Effector CD8-positive, alpha-beta T cell (primary cell): ENCODE data around the gene BIK.

ENCODE experiments used
- DNase-seq: peaks from one replicate; lab custom pipeline; 2025; lab: John Stamatoyannopoulos, UW

The BIK gene

DNA sequence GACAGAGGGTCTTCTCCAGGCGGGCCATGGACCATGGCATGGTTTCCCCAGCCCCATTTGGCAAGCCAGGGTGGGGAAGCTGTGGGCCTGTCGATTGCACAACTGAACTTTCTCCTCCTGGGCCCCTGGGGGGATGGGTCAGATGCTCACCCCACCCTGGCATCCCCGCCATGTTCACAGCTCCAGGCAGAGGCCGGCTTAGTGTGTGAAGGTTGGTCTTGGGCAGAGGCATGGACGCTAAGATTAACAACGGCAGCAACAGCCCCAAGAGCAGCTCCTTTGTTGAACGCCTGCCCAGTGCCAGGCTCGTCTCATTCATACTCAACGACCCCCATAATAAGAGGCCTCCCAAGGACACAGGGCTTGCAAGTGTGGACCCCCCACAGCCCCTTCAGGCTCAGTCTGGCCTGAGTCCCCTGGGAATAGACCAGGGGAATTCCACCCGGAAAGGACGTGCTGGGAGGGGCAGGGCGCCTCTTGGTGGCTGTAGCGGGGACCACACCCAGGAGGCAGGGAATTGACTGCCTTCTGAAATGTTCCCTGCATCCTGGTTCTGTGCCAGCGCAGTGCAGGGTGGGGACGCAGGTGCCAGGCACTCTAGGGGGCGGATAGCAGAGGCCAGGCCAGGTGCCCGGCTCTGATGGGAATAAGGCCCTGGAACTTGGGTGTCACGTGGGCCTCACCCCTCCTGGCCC, 49.1 kb downstream of the BIK start:
- no peak for DNase-seq

DNA sequence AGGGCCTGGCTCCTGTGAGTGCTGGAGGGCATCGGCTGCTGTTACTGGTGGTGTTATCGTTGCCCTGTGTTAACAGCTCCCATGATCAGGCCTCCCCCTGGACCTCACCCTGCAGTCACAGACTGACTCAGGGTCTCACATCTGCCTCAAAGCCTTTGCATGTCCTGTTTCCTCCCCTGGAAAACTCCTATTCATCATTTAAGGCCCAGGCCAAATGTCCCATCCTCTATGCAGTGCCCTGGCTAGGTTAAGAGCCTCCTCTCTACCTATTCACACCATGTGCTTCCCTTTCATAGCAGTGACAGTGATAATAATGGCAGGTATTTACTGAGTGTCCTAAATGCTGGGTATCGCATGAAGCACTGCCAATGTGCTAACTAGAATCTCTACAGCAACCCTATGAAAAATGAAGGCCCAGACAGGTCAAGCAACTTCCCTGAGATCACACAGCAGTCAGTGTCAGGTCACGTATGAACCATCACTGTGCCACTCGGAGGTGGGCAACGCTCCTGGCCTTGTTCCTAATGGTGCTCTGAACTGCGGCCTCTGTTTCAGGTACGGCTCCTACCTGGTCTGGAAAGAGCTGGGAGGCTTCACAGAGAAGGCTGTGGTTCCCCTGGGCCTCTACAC, 50.1 kb downstream of the BIK start:
- no peak for DNase-seq

DNA sequence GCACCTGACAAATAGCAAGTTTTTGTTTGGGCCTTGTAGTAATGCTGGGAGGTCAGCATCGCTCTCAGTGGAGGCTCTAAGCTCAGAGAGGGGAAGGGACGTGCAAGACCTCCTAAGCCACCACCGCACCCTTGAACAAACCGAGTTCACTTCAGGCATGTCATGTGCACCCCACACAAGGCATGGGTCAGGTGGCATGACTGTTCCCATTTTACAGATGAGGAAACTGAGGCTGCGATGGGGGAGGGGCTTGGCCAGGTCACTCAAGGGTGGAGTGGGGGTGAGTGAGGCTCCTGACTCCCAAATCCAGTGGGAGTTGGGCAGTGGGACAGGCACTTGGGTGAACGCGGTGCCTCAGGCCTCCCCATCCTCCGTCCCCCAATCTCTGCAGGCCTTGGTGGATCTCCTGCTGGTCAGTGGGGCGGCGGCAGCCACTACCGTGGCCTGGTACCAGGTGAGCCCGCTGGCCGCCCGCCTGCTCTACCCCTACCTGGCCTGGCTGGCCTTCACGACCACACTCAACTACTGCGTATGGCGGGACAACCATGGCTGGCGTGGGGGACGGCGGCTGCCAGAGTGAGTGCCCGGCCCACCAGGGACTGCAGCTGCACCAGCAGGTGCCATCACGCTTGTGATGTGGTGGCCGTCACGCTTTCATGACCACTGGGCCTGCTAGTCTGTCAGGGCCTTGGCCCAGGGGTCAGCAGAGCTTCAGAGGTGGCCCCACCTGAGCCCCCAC, 52.0 kb downstream of the BIK start:
- DNase-seq = no peak

DNA sequence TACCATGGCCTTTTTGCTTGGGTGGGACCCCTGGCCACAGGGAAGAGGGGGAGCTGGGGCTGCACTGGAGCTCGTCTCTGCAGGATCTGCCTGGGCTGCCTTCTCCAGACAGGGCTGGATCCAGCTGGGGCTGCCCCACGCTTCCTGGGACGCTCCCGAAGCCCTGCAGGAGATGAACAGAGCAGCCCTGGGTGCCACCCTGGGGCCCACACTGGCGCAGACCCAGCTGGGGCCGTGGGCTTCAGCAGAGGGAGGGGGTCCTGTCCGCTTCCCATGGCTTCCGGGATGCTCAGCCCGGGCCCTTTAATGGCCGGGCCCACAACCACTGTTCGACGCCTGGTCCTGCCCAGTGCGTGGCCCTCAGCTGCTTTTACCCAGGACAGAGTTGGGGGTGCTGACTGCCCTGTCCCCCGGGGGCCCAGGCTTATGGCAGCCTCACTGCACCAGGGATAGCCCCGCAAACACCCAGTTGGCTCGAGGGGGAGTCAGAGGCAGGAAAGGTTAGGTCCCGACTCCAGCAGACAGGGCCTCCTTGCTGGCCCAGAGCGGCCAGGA, 52.8 kb downstream of the BIK start:
- no peak for DNase-seq

DNA sequence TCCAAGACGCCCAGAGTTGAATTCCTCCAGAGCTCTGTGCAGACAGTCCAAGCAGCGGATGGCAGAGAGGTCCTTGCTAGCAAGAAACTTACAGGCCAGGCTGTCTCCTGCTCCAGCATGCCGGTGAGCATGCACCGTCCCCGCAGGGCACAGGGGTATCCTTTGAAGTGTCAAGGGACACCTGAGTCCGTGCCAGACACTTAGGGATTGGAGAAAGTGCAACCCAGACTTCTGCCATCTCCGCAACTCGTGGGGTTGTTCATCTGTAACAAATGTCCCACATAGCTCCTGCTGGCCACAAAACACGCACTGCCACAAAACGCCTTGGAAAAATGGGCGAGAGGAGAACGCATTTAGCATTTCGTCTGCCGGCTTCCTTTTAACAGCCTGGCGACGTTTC, 54.1 kb downstream of the BIK start:
- no peak for DNase-seq

DNA sequence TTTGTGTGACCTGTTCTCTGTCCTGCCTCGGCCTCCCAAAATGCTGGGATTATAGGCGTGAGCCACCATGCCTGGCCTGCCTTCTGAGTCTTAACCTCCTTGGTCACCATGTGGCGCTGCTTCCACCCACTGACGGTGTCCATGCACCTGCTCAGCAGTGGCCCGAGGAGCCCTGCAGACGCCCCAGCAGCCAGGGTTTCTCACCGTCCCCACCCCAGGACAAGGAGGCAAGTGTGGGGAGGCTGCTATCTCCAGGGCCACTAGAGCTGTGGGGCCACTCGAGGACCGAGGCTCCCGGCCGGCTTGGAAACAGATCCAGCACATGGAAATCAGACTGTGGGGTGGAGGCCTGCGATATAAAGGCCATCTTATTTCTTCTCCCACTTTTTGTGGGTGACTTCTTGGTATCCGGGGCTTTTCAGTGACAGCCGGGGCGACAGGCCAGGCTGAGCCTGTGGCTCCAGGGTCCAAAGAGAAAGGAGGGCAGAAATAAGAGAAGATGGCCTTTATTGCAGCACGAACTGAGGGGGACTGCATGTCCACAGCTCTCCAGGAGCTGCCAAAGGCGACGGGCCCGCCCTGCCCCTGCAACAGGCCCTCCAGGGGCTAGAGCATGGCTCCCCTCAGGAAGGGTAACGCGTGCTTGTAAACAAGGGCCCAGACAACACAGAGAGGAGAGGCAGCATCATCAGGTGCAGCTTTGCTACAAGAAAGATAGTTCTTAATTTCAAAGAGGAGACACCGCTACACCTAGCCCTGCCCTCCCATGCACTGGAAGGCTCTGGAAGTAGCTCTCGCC, 55.8 kb downstream of the BIK start:
- DNase-seq = no peak

DNA sequence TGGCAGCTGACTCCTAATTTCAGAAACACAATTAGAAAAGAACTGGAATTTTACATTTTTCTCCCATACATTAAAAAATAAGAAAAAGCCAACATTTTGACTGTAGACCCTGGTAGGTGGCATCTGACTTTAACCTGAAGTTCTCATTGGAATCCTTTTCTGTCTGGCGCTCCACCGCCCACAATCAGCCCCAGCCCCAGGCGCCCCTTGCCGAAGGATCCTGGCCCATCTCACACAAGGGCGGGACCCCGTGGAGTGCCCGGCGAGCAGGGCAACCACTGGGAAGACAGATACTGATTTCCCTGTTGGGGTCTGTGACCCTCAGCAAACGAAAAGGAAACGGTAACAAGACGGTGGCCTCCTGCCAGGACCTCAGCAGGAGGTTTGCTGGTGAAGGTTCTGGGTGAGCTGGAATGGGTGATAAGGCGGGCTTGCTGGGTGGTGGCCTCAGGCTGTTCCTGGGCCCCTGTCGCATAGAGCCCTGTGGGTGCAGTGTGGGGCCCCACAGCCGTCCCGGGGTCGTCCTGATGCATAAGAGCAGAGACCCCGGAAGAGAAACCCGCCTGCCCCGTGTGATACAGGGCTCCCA, 56.5 kb downstream of the BIK start:
- no peak for DNase-seq

DNA sequence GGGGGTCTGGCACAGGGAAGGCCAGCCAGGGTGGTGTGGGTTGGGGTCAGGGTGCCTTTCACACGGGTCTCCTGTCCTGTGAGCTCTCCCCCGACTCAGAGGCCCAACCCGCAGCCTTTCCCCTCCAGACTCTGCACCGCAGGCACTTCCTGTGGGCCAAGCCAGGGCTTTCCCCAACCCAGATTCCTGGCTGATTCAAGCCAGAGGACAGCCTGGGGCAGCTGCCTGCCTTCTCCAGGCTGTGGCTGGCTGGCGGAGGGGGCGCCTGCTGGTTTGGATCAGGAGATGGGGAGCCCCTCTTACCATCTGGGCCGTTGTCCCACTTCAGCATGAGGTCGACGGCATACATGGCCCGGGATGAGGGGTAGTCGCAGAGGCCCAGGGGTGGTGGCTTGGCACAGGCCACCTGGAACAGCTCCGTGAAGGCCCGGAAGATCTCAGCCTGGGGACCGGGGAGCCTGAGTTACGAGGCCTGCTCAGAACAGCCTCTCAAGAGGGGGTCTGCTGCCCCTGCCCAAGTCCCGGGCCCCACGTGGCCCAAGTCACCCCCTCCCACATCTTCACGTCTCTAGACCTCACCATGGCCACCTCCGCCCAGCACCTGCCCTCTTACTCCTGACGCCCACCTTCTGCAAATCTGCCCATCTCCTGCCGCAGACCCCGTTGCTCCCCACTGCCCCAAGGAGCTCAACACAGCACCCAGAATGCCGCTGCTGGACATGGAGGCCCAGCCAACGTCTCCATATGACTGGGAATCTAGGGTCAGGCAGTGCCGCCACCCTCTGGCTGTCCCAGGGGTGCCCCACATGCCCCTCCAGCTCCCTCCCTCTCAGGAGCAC, 58.1 kb downstream of the BIK start:
- no peak for DNase-seq

DNA sequence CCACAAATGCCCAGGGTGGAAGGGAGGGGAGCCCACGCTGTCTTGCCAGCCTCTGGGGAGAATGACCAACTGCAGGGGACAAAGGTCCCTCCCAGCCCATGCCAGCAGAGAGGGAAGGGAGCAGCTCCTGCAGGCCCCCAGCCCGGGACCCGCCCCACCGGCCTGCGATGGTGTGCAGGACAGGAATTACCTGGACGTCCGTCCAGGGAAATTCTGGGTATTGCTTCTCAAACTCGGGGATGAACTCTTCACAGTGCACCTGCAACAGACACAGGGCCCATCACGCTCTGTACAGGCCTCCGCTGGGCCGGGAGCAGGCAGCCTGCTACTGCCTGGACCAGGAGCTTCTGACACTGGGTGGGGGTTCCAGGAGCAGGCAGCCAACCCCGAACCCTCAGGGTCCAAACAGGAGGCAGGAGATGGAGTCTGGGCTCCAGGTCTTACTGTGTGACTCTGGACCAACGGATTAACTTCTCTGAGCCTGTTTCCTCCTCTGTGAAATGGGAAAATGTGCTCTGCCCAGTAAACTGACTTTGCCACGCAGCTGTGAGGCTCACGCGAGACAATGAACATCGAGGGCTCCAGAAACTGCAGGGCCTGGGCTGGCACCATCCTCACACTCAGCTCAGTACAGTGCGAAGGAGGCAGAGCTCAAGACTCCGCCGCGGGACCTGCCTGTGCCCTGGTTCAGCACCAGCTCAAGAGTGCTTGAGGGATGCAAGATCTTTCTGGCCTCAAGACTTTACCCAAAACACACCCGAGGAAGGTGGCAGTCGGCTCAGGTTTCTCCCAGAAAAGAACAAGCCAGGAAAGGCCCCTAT, 59.0 kb downstream of the BIK start:
- no peak for DNase-seq

DNA sequence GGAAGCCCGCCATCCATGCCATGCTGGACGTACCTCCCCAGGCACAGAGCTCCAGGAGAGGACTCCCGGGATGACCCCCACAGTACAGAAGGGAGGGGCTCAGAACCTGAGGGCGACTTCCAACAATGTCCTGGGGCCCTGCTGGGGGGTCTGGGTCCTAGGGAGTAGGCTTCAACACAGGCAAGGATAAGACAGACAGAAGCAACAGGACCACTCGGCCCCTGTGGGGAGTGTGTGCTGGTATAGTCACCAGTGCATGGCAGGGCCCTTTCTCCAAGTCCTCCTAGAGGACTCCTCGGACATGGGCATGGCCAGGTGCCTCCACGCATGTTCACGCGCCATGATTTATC, 59.6 kb downstream of the BIK start:
- no peak for DNase-seq

DNA sequence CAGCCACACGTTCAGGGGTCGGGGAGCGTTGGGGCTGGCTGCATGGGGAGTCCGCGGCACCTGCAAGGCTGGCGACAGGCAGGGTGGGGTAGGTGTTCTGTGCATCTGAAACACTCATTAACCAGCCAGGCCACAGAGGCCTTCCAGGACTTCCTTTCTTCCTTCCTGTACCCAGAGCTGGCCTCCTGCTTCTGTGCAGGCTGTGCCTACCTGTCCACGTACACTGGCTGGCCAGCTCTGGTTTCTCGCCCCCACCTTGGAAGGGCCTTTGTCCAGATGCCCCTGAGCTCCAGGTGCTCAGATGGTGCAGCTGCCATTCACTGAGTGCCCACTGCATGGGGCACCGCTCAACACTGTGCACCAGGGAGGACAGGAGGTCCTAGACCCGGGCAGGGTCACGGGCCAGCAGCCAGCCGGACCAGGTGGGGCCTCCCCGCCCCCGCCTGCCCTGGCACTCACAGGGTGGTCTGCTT, 60.5 kb downstream of the BIK start:
- DNase-seq = no peak

DNA sequence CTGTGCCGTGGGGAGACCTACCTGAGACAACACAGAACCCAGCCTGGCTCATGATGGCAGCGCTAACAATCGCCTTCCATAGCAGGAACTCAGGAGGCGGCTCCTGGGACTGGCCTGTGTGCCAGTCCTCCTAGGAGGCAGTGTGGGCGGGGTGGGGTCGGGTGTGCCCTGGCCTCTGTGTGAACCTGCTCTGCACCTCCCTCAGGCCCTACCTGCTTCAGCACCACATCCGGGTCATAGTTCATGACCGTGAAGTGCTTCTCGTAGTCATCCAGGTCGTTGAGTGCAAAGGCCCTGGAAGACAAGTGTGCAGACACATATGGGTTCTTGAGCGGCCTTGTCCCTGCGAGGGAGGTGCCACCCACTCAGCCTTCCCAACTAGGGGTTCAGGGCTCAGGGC, 61.1 kb downstream of the BIK start:
- DNase-seq = no peak

DNA sequence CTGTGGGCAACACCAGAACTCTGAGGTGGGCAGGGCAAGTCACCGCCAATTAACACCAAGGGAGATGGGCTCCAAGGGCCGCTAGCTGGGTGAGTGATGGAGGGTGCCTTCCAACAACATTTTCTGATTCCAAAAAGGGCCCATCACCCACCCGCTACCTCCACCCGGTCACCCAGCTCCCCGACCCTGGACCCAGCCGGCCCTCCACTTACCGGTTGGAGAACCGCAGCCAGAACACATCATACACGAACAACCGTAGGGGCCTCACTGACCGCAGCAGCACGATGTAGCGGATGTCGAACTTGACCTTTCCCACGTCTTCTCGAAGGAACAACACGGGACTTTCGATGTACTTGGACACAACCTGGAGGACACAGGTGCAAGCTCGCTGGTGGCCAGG, 61.6 kb downstream of the BIK start:
- no peak for DNase-seq

DNA sequence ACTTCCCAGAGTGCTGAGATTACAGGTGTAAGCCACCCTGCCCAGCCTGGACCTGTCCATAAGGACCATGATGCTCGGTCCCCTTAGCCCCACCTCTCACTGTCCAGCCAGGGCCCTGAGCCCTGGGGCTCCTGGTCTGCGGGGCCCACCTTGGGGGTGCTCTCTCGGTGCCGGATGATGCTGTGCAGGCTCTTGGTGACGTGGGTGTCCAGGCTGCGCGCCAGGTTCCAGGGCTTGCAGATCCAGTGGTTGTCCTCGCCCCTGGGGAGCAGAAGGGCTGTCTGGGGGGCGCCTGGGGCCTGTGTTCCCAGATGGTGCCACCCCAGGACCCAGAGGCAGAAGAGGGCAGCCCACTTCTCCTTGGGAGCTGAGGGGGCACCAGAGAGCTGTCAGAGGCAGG, 63.0 kb downstream of the BIK start:
- no peak for DNase-seq

DNA sequence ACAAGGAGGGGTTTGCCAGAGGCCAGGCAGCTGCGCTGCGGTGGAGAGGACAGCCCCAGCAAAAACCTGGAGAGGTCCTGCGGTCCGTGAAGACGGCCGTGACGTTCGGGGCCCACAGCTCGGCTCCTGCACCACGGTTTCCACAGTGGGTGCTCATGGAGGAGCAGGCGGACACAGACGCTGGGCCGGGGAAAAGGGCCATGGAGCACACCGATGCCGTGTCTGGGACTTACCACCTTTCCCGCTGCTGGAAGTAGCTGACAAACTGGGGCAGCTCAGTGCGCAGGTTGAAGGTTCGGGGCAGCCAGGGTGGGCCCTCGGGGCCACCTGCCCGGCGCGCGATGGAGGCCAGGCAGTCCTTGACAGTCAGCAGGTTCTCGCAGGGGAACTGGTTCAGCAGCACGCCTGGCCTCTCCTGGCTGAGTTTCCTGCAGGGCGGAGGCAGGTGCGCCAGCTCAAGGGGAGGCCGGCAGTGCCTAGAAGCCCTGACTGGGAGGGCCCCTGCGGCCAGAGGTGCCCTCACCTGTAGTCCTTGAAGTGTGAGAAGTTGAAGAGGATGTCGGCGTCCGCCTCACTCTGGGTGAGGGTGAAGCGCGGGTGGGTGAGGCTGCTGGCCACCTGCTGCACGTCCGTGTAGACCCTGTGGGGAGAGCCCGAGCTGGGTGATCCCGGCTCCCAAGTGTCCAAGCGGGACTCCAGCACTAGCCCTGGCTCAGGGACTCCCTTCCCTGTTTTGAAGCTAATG, 63.6 kb downstream of the BIK start:
- DNase-seq = no peak

DNA sequence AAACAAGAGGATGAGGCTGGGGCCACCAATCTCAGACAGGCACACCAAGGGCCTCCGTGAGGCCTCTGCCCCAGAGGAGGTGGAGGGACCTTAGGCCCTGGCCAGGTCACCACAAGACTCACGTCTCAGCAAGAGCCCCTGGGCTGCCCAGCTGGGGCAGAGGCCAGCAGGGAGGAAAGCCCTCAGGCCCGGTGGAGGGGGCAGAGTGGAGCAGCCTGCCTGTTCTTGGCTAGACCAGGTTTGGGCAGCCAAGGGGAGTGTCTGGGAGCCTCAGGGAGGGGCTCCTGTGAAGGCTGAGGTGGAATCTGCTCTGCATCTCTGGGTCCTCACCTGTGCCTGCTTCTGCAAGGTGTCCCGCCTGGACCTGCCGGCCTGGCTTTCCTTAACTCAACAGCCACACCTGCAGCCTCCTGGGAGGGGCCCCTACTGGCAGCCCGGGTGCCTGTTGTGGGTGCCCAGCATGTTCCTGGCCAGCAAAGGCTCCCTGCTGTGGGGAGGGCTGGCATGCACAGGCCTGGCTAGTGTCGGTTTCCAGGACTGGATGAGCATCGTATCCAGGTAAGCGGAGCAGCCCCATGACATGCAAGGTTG, 64.5 kb downstream of the BIK start:
- no peak for DNase-seq

DNA sequence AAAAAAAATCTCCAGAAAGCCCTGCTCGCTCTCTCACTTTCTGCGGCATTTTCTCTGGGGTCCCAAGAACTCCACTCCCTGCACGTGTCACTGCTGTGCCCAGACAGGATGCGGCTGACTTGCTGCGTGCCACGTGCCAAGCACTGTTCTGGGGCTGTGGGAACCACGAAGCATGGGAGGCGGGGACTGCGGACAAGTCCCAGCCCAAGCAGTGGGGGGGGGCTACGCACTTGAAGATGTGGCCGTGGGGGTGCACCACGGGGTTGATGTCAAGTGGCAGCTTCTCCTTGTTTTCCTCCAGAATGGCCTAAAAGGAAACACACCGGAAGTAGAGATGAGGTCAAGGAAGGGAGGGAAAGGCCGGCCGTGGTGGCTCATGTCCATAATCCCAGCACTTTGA, 65.5 kb downstream of the BIK start:
- DNase-seq = no peak

DNA sequence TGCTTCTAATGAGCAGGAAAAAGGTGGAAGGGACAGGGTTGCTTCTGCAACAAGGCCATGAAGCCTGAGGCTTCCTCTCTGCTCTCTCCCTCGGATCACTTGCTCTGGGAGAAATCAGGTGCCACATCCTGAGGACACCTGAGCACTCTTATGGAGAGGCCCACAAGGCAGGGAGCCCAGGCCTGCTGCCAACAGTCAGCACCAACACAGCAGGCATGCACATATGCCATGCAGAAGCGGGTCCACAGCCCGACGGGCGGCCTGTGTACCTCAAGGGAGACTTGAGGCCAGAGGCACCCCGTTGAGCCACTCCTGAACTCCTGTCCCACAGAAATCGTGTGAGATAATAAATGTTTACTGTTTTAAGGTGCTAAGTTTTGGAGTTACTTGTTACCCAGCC, 66.9 kb downstream of the BIK start:
- no peak for DNase-seq
